ENCODE results near the gene DOK1. TPM values are rescaled to one million over a fixed set of nuclear protein-coding genes. Genes with fewer than 3 reads are reported as not detected.

The DOK1 gene
- total RNA-seq (2014; rRNA removed), result 25.1 and 33.5 TPM in 2 replicates
- 34.5 TPM for polyA plus RNA-seq (2012)

- peak; percentile 80 for DNase-seq (ENCODE audit: low read depth)
Measured at GRCh38 chr2:74553892-74554819, at the start of gene DOK1, which contains the start of gene LOXL3. TSS of gene DOK1 (plus strand) at chr2:74554720. CDS start at chr2:74554755, 35 bp downstream. TSS of gene LOXL3 (minus strand) at chr2:74553942. CDS start at chr2:74552634, 1,308 bp downstream.

GRCh38 chr2:74505448-74506246 lies 48.9 kb upstream of the DOK1 start:
- no peak for DNase-seq (ENCODE audit: low read depth)

GRCh38 chr2:74507145-74507925 lies 47.2 kb upstream of the DOK1 start, which contains the start of gene PCGF1:
TSS of gene PCGF1 (minus strand) at chr2:74507695. CDS start at chr2:74507668, 27 bp downstream.
- DNase-seq (ENCODE audit: low read depth), result peak; percentile 95

- DNase-seq (ENCODE audit: low read depth), result no peak
Measured at GRCh38 chr2:74507926-74508520, 46.5 kb upstream of the DOK1 start.

GRCh38 chr2:74510272-74510671 lies 44.2 kb upstream of the DOK1 start:
- DNase-seq (ENCODE audit: low read depth), result no peak

GRCh38 chr2:74511104-74511989 lies 43.2 kb upstream of the DOK1 start:
- DNase-seq (ENCODE audit: low read depth), result peak; percentile 70

- no peak for DNase-seq (ENCODE audit: low read depth)
Measured at GRCh38 chr2:74512744-74513604, 41.5 kb upstream of the DOK1 start.

GRCh38 chr2:74513605-74514367 lies 40.7 kb upstream of the DOK1 start:
- no peak for DNase-seq (ENCODE audit: low read depth)

- peak; percentile 16 for DNase-seq (ENCODE audit: low read depth)
Measured at GRCh38 chr2:74514368-74515270, 39.9 kb upstream of the DOK1 start, which contains the start of gene TLX2. TSS of gene TLX2 (plus strand) at chr2:74514450. CDS start at chr2:74514807, 357 bp downstream.

- DNase-seq (ENCODE audit: low read depth), result no peak
Measured at GRCh38 chr2:74515271-74515980, 39.1 kb upstream of the DOK1 start.

- no peak for DNase-seq (ENCODE audit: low read depth)
Measured at GRCh38 chr2:74515981-74516633, 38.4 kb upstream of the DOK1 start.

GRCh38 chr2:74516650-74517049 lies 37.9 kb upstream of the DOK1 start:
- no peak for DNase-seq (ENCODE audit: low read depth)

- no peak for DNase-seq (ENCODE audit: low read depth)
Measured at GRCh38 chr2:74522516-74522915, 32.0 kb upstream of the DOK1 start.

- DNase-seq (ENCODE audit: low read depth), result no peak
Measured at GRCh38 chr2:74524005-74524404, 30.5 kb upstream of the DOK1 start.

- no peak for DNase-seq (ENCODE audit: low read depth)
Measured at GRCh38 chr2:74524955-74525716, 29.4 kb upstream of the DOK1 start.

Data from LHCN-M2 (cell line).